Activated CD8-positive, alpha-beta T cell treated with anti-CD3 and anti-CD28 coated beads, Interleukin-2, amount 10 ng/mL, durations not matched to agents 7 days and 5 days (primary cell): ENCODE measurements around the gene GINS3. TPM values are rescaled to one million over a fixed set of nuclear protein-coding genes. Genes with fewer than 3 reads are reported as not detected.
"Not testable (repeated sequence)": the region's sequence is repeated elsewhere in the genome, so short reads cannot be mapped to it uniquely, and the experiment has no call there.

Source experiments
- ATAC-seq: fragments of 150-1000 bp; cut with Tn5 transposase; one replicate; pipeline ENCODE4 v1.10.0; 2021; ENCODE audit warnings: moderate library complexity
- CTCF ChIA-PET: fragments of 350-600 bp; sonication (Branson Sonifier 250); formaldehyde crosslinking; loops from one replicate; lab custom pipeline; 2021; ENCODE audit warnings: antibody characterized with exemption; lab: Charles Lee
- POLR2A ChIA-PET: fragments of 350-600 bp; sonication (Branson Sonifier 250); formaldehyde crosslinking; loops from one replicate; lab custom pipeline; 2021; ENCODE audit warnings: antibody characterized with exemption; lab: Charles Lee
- DNase-seq: peaks from one replicate; pipeline ENCODE4 v3.0.0-alpha.2; 2020
- H3K27ac Mint-ChIP-seq: one replicate; pipeline ENCODE4 v1.8.0; 2021; ENCODE audit warnings: mild to moderate bottlenecking, mixed read lengths
- H3K27me3 Mint-ChIP-seq: one replicate; pipeline ENCODE4 v1.8.0; 2021; ENCODE audit warnings: low read depth, mixed read lengths
- H3K36me3 Mint-ChIP-seq: one replicate; pipeline ENCODE4 v1.8.0; 2021; ENCODE audit warnings: low read depth, mixed read lengths
- H3K4me1 Mint-ChIP-seq: one replicate; pipeline ENCODE4 v1.8.0; 2021; ENCODE audit warnings: low read depth, mixed read lengths
- H3K4me3 Mint-ChIP-seq: one replicate; pipeline ENCODE4 v1.8.0; 2021; ENCODE audit warnings: mild to moderate bottlenecking, mixed read lengths
- H3K9me3 Mint-ChIP-seq: one replicate; pipeline ENCODE4 v1.8.0; 2022; ENCODE audit warnings: mixed read lengths; ENCODE audit not compliant: insufficient read depth
- total RNA-seq, 2 experiments: library from RNA; stranded (reverse); gene quantifications; one replicate each; pipeline ENCODE4 v1.2.3, GENCODE V29; 2021

Gene GINS3
- total RNA-seq, 2 experiments from 2014 or later: 16.3 to 18.0 TPM

DNA sequence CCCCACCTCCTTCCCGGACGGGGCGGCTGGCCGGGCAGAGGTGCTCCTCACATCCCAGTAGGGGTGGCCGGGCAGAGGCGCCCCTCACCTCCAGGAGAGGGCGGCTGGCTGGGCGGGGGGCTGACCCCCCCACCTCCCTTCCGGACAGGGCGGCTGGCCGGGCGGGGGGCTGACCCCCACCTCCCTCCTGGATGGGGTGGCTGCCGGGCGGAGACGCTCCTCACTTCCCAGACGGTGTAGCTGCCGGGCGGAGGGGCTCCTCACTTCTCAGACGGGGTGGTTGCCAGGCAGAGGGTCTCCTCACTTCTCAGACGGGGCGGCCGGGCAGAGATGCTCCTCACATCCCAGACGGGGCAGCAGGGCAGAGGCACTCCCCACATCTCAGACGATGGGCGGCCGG, 4.6 kb downstream of the GINS3 start:
- H3K36me3 Mint-ChIP-seq: peaks cover 39% of the 10 kb centered on the region
- ATAC-seq, H3K27ac Mint-ChIP-seq, DNase-seq, H3K4me3 Mint-ChIP-seq, CTCF ChIA-PET, POLR2A ChIA-PET, H3K9me3 Mint-ChIP-seq, H3K27me3 Mint-ChIP-seq: not testable (repeated sequence)
- H3K4me1 Mint-ChIP-seq: peaks cover 31% of the 10 kb centered on the region

- ChIA-PET CTCF (no interaction called here), POLR2A (no interaction called here)
- H3K9me3 Mint-ChIP-seq: no peaks in the 10 kb centered on the region
- no peaks in the 10 kb centered on the region for H3K27me3 Mint-ChIP-seq
- H3K36me3 Mint-ChIP-seq: peaks cover 28% of the 10 kb centered on the region
- DNase-seq: no peak
- ATAC-seq: no peak
- H3K27ac Mint-ChIP-seq: no peak overlapping the region
- no peak overlapping the region for H3K4me3 Mint-ChIP-seq
- peaks cover 3% of the 10 kb centered on the region for H3K4me1 Mint-ChIP-seq
Measured at GRCh38 chr16:58399718-58400633, 7.7 kb downstream of the GINS3 start.

- ChIA-PET POLR2A (interaction anchor here (1.2 kb wide), 1 partner anchor 9 kb away, joined by 5 read pairs; the partner anchor contains the start of gene GINS3), CTCF (interaction anchor here (1.7 kb wide), 1 partner anchor 9 kb away, joined by 5 read pairs; the partner anchor contains the start of gene GINS3)
- not testable (repeated sequence) for ATAC-seq, H3K4me1 Mint-ChIP-seq, H3K4me3 Mint-ChIP-seq, H3K27ac Mint-ChIP-seq, H3K27me3 Mint-ChIP-seq, DNase-seq, H3K9me3 Mint-ChIP-seq
- peaks cover 25% of the 10 kb centered on the region for H3K36me3 Mint-ChIP-seq
Measured at GRCh38 chr16:58401305-58401704, 9.0 kb downstream of the GINS3 start.

DNA sequence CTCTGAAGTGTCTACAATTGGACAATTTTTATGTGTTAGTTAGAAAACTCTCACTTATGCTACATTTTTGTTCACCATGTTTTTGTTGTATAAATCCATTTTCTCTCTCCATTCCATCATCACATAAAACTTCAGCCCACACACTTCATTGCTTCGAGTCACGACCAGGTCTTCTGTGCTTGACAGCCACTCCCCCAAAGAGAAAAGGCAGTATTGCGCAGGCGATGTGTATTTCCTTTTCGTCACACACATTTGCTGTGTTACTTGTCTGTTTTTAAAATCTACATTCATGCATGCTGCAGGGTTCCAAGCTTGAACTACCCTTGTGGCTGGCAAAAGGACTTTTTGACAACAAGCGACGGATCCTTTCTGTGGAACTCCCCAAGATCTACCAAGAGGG, 10.5 kb downstream of the GINS3 start:
- no peaks in the 10 kb centered on the region for H3K4me1 Mint-ChIP-seq
- no peak overlapping the region for H3K27ac Mint-ChIP-seq
- H3K4me3 Mint-ChIP-seq: no peak overlapping the region
- ATAC-seq: no peak
- no peak for DNase-seq
- H3K36me3 Mint-ChIP-seq: peaks cover 24% of the 10 kb centered on the region
- H3K27me3 Mint-ChIP-seq: no peaks in the 10 kb centered on the region
- POLR2A ChIA-PET: interaction anchor here (0.9 kb wide), 1 partner anchor 11 kb away, joined by 3 read pairs; the partner anchor contains the start of gene GINS3
- no peaks in the 10 kb centered on the region for H3K9me3 Mint-ChIP-seq
- CTCF ChIA-PET: interaction anchor here (0.6 to 1.7 kb wide), 2 partner anchors 10 to 65 kb away, joined by 3 to 5 read pairs; partner anchors contain the start of gene GINS3

- no peaks in the 10 kb centered on the region for H3K9me3 Mint-ChIP-seq
- H3K27ac Mint-ChIP-seq: no peak overlapping the region
- H3K4me1 Mint-ChIP-seq: no peaks in the 10 kb centered on the region
- DNase-seq (no peak), ATAC-seq (no peak)
- POLR2A ChIA-PET: no interaction called here
- no peak overlapping the region for H3K4me3 Mint-ChIP-seq
- CTCF ChIA-PET: interaction anchor here (0.6 to 4.2 kb wide), 4 partner anchors 50 to 299 kb away, joined by 3 to 13 read pairs (median 5); no protein-coding TSS in a partner anchor
- H3K36me3 Mint-ChIP-seq: peaks cover under 1% of the 10 kb centered on the region
- peaks cover 2% of the 10 kb centered on the region for H3K27me3 Mint-ChIP-seq
Measured at GRCh38 chr16:58409316-58409973, 17.2 kb downstream of the GINS3 start.

- DNase-seq: no peak
- ATAC-seq: no peak
- no peaks in the 10 kb centered on the region for H3K9me3 Mint-ChIP-seq
- ChIA-PET CTCF (interaction anchor here (4.2 kb wide), 1 partner anchor 74 kb away, joined by 13 read pairs; no protein-coding TSS in a partner anchor), POLR2A (no interaction called here)
- no peak overlapping the region for H3K27ac Mint-ChIP-seq
- H3K4me1 Mint-ChIP-seq: no peaks in the 10 kb centered on the region
- H3K36me3 Mint-ChIP-seq: no peaks in the 10 kb centered on the region
- H3K4me3 Mint-ChIP-seq: no peak overlapping the region
- H3K27me3 Mint-ChIP-seq: peaks cover 2% of the 10 kb centered on the region
Measured at GRCh38 chr16:58411336-58411735, 19.1 kb downstream of the GINS3 start.

GRCh38 chr16:58411736-58412614, 19.7 kb downstream of the GINS3 start:
- H3K4me1 Mint-ChIP-seq: no peaks in the 10 kb centered on the region
- no peak overlapping the region for H3K4me3 Mint-ChIP-seq
- ATAC-seq (no peak), DNase-seq (no peak)
- H3K9me3 Mint-ChIP-seq: no peaks in the 10 kb centered on the region
- POLR2A ChIA-PET: no interaction called here
- CTCF ChIA-PET: interaction anchor here (4.2 kb wide), 1 partner anchor 75 kb away, joined by 13 read pairs; no protein-coding TSS in a partner anchor
- no peak overlapping the region for H3K27ac Mint-ChIP-seq
- no peaks in the 10 kb centered on the region for H3K36me3 Mint-ChIP-seq
- peaks cover 2% of the 10 kb centered on the region for H3K27me3 Mint-ChIP-seq

GRCh38 chr16:58412615-58412970, 20.3 kb downstream of the GINS3 start:
- H3K27me3 Mint-ChIP-seq, ATAC-seq, H3K4me3 Mint-ChIP-seq, H3K4me1 Mint-ChIP-seq, H3K36me3 Mint-ChIP-seq, DNase-seq, CTCF ChIA-PET, H3K9me3 Mint-ChIP-seq, H3K27ac Mint-ChIP-seq: not testable (repeated sequence)
- POLR2A ChIA-PET: interaction anchor here (0.6 kb wide), 1 partner anchor 15 kb away, joined by 3 read pairs; no protein-coding TSS in a partner anchor

GRCh38 chr16:58413359-58413758, 21.1 kb downstream of the GINS3 start:
- Mint-ChIP-seq H3K9me3 (no peaks in the 10 kb centered on the region), H3K27me3 (peaks cover 2% of the 10 kb centered on the region), H3K27ac (no peak overlapping the region), H3K4me3 (no peak overlapping the region), H3K4me1 (no peaks in the 10 kb centered on the region), H3K36me3 (no peaks in the 10 kb centered on the region)
- ChIA-PET POLR2A (no interaction called here), CTCF (no interaction called here)
- ATAC-seq (no peak), DNase-seq (no peak)

DNA sequence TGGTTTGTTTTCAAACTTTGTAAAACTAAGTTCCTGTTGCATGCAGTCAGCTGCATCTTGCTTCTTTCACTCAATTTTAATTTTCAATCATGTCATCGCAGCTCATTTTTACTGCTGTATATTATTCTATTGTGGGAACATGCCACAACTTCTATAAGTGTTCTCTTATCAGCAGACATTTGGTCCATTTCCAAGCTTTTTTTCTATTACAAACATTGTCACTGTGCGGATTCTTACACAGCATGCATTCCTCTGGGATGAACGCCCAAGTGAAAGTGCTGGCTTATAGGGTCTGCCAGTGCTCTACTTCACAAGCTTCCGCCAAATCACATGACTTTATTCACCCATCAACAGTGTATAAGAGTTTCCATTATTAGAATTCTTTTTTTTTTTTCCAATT, 22.7 kb downstream of the GINS3 start:
- H3K27ac Mint-ChIP-seq: no peak overlapping the region
- ChIA-PET POLR2A (no interaction called here), CTCF (interaction anchor here (0.6 kb wide), 1 partner anchor 74 kb away, joined by 3 read pairs; no protein-coding TSS in a partner anchor)
- H3K4me3 Mint-ChIP-seq: no peak overlapping the region
- H3K36me3 Mint-ChIP-seq: no peaks in the 10 kb centered on the region
- DNase-seq (no peak), ATAC-seq (no peak)
- peaks cover 4% of the 10 kb centered on the region for H3K27me3 Mint-ChIP-seq
- H3K4me1 Mint-ChIP-seq: no peaks in the 10 kb centered on the region
- no peaks in the 10 kb centered on the region for H3K9me3 Mint-ChIP-seq

- H3K27ac Mint-ChIP-seq, H3K9me3 Mint-ChIP-seq, CTCF ChIA-PET, H3K36me3 Mint-ChIP-seq, H3K4me3 Mint-ChIP-seq, H3K27me3 Mint-ChIP-seq, H3K4me1 Mint-ChIP-seq, DNase-seq, ATAC-seq: not testable (repeated sequence)
- POLR2A ChIA-PET: interaction anchor here (0.9 kb wide), 1 partner anchor 23 kb away, joined by 3 read pairs; no protein-coding TSS in a partner anchor
Measured at GRCh38 chr16:58415961-58416360, 23.7 kb downstream of the GINS3 start.
